ENCODE results near the gene MARS1. TPM values are rescaled to one million over a fixed set of nuclear protein-coding genes. Genes with fewer than 3 reads are reported as not detected.
"Not testable (repeated sequence)": the region's sequence is repeated elsewhere in the genome, so short reads cannot be mapped to it uniquely, and the experiment has no call there.

MARS1 gene
- total RNA-seq, 1 donor from 2014 or later: 82.3 TPM

DNA sequence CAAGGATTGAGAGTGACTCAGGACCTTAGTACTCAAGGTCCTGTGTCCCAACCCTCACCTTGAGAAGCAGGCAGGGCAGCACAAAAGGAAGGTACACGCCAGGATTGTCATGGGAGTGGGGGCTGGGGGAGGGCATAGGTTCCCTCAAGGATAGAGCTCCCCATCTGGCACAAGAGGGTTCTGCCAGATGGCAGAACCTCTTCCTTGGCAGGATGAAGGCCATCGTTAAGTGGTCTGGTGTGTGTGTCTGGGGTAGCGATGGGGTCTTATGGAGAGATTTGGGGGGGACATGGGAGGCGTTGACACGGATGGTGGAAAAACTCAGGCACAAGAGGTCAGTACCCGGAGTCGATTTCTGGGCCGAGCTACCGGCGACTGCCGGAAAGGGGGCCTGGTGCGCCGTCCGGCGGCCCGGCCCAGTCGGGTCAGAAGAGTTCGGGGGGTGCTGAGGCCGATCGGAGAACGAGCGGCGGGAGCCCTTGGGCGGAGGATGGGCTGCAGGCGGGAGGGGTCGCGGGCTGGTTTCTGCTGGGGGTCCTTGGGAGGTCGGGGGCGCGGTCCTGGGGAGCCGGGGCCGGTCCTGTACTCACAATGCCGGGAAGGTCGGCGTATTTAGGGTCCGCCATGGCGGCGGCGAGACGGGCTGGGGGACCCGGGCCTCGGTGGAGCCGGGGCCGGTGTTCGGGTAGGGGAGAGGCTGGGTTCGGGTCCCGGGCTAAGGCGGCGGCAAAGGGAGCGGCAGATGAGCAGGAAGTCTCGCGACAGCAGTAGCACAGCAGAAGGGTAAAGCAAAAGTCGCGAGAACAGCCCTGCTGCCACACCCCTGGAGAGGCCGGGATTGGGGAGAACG lies 58.8 kb downstream of the MARS1 start, which contains the start of gene DCTN2:
TSS of gene DCTN2 (minus strand) at position 755 of the 850 bp plus-strand sequence. CDS start at position 626, 129 bp downstream.
- DNase-seq (ENCODE audit: low spot score in 2 of 2) (peak; percentile 96 to 99), FAIRE-seq (no peak)

DNA sequence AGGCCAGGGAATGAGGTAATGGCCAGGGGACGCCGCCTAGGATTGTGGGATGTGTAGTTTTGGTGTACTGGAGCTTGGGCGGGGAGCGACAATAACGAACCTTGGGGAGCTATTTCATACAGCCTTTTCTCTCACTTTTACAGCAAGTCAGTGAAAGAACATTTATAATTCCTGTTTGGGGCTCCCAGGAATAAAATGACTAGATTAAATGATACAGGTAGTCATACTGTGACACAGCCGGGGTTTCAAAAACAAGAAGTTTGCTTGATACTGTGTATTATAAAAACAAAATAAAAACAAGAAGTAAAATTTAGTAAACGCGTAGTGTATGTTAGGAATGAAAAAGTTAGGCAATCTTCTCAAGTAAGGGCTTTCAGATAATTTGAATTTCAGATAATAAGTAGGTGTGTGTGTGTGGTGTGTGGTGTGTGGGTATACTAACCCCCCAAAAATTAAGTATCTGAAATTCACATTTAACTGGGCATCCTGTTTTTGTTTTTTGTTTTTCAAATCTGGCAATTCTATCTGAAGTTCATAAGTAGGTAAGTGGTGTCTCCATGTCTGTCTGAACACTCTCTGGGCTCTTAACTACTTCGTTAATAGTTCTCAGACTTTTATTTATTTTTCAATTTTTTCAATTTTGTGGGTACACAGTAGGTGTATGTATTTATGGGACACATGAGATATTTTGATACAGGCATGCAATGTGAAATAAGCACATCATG lies 59.6 kb downstream of the MARS1 start:
- DNase-seq (ENCODE audit: low spot score in 2 of 2) (no peak), FAIRE-seq (no peak)

- DNase-seq (ENCODE audit: low spot score in 2 of 2): no peak
- FAIRE-seq: no peak
Observed at GRCh38 chr12:57548013-57548315, 60.1 kb downstream of the MARS1 start.

- no peak for DNase-seq (ENCODE audit: low spot score in 2 of 2)
- no peak for FAIRE-seq
Observed at GRCh38 chr12:57548488-57548887, 60.6 kb downstream of the MARS1 start.

DNA sequence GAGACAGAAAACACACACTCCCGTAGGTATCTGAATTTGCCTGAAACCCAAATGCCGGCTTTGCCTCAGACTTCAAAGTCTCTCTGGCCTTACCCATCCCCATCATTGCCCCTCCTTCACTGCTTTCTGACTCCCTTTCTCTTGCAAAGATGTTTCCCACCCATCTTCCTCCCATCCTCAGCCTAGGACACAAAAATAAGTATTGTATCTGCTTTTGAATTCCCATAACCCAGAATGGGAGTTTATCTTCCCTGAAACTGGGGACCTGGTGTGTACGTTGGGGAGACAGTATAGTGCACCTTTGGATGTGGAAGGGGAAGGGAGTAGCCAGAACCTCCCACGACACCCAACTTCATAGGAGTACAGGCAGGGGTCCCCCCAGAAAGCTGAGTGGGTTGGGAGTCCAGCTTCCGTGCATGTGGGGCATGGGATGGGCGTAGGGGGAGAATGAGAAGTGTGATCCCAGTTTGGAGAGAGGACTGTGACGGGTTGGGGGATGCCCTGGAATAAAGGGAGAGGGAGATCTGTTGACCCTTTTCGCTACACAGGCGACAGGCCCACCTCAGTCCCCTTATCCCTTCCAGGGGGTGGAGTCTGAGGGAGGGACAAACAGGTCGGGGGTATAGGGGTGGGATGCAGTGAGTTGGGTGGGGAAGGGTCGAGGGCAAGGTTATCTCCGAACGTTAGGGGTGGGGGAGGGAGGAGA lies 61.5 kb downstream of the MARS1 start:
- FAIRE-seq (no peak), DNase-seq (ENCODE audit: low spot score in 2 of 2) (no peak)

DNA sequence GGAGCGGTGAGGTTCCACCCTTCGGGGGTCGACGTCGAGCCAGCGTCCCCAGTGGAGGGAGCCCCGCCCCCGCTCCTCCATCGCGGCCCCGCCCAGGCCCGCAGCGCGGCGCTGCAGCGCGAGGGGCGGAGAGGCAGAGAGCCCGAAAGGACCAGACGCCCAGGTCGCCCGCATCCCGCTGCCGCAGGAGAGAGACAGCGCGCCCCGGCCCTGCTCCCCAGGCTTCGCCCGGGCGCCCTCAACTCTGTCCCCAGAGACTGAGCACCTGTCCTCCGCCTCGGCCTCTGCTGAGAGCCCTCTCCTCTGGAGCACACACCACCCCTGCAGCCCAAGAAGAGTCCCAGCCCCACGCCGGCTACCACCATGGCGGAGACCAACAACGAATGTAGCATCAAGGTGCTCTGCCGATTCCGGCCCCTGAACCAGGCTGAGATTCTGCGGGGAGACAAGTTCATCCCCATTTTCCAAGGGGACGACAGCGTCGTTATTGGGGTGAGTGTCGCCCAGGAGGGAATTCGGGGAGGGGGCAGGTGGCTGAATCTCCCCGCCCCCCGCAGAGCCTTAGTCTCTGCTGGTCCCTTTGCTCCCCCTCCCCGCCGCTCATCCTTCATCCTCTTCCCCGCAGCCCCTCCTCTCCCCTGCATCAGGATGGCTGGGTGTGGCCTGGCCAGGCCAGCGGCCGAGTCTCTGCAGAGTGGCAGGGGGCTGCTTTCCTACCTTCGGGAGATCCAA lies 62.2 kb downstream of the MARS1 start, which contains the start of gene KIF5A:
TSS of gene KIF5A (plus strand) at position 136 of the 732 bp plus-strand sequence. CDS start at position 364, 228 bp downstream.
- FAIRE-seq (no peak), DNase-seq (ENCODE audit: low spot score in 2 of 2) (peak; percentile 65 to 71)

- DNase-seq (ENCODE audit: low spot score in 2 of 2): no peak
- FAIRE-seq: no peak
Observed at GRCh38 chr12:57550641-57551549, 63.0 kb downstream of the MARS1 start.

GRCh38 chr12:57551637-57552305 lies 63.9 kb downstream of the MARS1 start:
- no peak for DNase-seq (ENCODE audit: low spot score in 2 of 2)

GRCh38 chr12:57552306-57552651 lies 64.4 kb downstream of the MARS1 start:
- FAIRE-seq: no peak
- DNase-seq (ENCODE audit: low spot score in 2 of 2): no peak

More at GRCh38 chr12:57551637-57552305, 63.9 kb downstream of the MARS1 start:
- FAIRE-seq: no peak

- FAIRE-seq: no peak
- no peak for DNase-seq (ENCODE audit: low spot score in 2 of 2)
Observed at GRCh38 chr12:57552835-57553313, 65.0 kb downstream of the MARS1 start.

- DNase-seq (ENCODE audit: low spot score in 2 of 2) (no peak), FAIRE-seq (no peak)
Observed at GRCh38 chr12:57553343-57554202, 65.7 kb downstream of the MARS1 start.

DNA sequence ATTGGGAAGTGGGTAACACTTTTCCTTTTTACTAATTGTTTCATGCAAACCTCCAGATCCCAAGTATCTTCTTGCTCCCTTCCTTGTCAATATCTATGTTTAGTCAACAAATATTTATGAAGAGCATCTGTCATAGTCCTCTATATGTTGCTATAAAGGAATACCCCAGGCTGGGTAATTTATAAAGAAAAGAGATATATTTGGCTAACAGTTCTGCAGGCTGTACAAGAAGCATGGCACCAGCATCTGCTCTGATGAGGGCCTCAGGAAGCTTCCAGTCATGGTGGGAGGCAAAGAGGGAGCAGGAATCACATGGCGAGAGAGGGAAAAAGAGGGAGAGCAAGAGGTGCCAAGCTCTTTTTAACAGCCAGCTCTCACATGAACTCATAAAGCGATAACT lies 66.6 kb downstream of the MARS1 start:
- FAIRE-seq: no peak
- no peak for DNase-seq (ENCODE audit: low spot score in 2 of 2)

GRCh38 chr12:57554897-57555296 lies 67.0 kb downstream of the MARS1 start:
- FAIRE-seq: no peak
- DNase-seq (ENCODE audit: low spot score in 2 of 2): no peak

DNA sequence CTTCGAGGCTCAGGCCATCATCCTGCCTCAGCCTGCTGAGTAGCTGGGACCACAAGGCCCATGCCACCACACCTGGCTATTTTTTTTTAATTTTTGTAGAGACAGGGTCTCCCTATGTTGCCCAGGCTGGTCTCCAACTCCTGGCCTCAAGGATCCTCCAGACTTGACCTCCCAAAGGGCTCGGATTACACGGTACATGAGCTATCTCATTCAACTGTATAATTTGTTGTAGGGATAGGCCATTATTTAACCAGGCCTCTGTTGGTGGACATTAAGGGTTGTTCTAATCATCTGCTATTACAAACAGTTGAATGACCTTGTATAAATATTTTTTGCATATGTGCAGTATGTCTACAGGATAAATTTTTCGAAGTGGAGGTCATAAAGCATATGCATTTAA lies 71.0 kb downstream of the MARS1 start:
- FAIRE-seq (no peak), DNase-seq (ENCODE audit: low spot score in 2 of 2) (no peak)

GRCh38 chr12:57560516-57560915 lies 72.6 kb downstream of the MARS1 start:
- no peak for DNase-seq (ENCODE audit: low spot score in 2 of 2)
- FAIRE-seq: no peak

DNA sequence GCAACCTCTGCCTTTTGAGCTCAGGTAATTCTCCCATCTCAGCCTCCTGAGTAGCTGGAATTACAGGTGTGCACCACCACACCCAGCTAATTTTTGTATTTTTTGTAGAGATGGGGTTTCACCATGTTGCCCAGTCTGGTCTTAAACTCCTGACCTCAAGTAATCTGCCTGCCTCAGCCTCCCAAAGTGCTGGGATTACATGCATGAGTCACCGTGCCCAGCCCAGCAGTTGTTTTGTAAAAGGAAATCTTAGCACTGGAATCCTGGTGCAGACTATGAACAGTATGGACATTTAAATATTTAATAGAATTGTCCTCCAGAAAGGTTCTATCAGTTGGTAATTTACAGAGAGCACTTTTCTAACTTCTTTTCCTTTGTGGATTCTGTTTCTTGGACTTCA lies 73.2 kb downstream of the MARS1 start:
- not testable (repeated sequence) for FAIRE-seq

DNA sequence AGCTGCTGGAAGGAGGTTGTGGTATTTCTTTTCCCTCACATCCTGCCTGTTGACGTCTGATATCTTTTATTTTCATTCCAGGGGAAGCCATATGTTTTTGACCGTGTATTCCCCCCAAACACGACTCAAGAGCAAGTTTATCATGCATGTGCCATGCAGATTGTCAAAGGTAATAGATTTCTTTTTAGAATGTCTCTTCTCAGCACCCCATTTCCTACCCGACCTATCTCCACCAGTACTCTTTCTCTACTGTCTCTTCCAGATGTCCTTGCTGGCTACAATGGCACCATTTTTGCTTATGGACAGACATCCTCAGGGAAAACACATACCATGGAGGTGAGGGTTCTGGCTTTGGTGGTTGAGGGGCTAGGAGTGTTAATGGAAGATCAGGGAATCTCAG lies 75.5 kb downstream of the MARS1 start:
- FAIRE-seq: no peak
- no peak for DNase-seq (ENCODE audit: low spot score in 2 of 2)

More for the DNA sequence above, 73.2 kb downstream of the MARS1 start:
- not testable (repeated sequence) for DNase-seq (ENCODE audit: low spot score in 2 of 2)
